Measurements from ENCODE around the gene LARP1B. TPM values are rescaled to one million over a fixed set of nuclear protein-coding genes. Genes with fewer than 3 reads are reported as not detected.
"Not testable (repeated sequence)": the region's sequence is repeated elsewhere in the genome, so short reads cannot be mapped to it uniquely, and the experiment has no call there.

The LARP1B gene
- total and polyA plus RNA-seq, 11 donors: 12.8 to 31.3 (median 18.0) TPM

GRCh38 chr4:128244379-128244778, 183.3 kb downstream of the LARP1B start:
- intact Hi-C loops (cut with DNase I): no loop called here
- no peak overlapping the region for H3K4me3 ChIP-seq
- no peak for DNase-seq
- no peaks in the 10 kb centered on the region for H3K27me3 ChIP-seq
- no peak overlapping the region for H3K27ac ChIP-seq
- no peak for ATAC-seq
- H3K9me3 ChIP-seq: peaks cover 0 to 16% (median 2%) of the 10 kb centered on the region in 12 donors
- H3K36me3 ChIP-seq: no peaks in the 10 kb centered on the region
- H3K4me1 ChIP-seq: no peaks in the 10 kb centered on the region
- WGBS, 4 donors: 86 to 94% (median 91%) methylated on average over 2 of the region's 2 CpGs
- TF ChIP-seq CTCF (IDR thresholded peaks at IDR 0.05) (no peak), POLR2A (IDR thresholded peaks at IDR 0.05) (no peak)

- DNase-seq; H3K36me3 ChIP-seq; H3K27me3 ChIP-seq; H3K27ac ChIP-seq; ATAC-seq; H3K4me1 ChIP-seq; intact Hi-C loops (cut with DNase I); H3K4me3 ChIP-seq: not testable (repeated sequence)
- 86 to 89% (median 87%) methylated on average over 5 of the region's 5 CpGs for WGBS, 4 donors
- H3K9me3 ChIP-seq: peaks cover 0 to 24% (median 5%) of the 10 kb centered on the region in 12 donors
These were observed 184.3 kb downstream of the LARP1B start for GRCh38 chr4:128245391-128245790.

GRCh38 chr4:128247906-128248305, 186.8 kb downstream of the LARP1B start:
- Histone ChIP-seq H3K4me1 (no peaks in the 10 kb centered on the region), H3K36me3 (no peaks in the 10 kb centered on the region), H3K4me3 (no peak overlapping the region), H3K9me3 (peaks cover 0 to 28% (median 7%) of the 10 kb centered on the region in 12 donors), H3K27ac (no peak overlapping the region), H3K27me3 (no peaks in the 10 kb centered on the region)
- 92 to 95% (median 94%) methylated on average over 1 of the region's 1 CpG for WGBS, 4 donors
- DNase-seq: no peak
- TF ChIP-seq CTCF (IDR thresholded peaks at IDR 0.05) (no peak), POLR2A (IDR thresholded peaks at IDR 0.05) (no peak)
- intact Hi-C loops (cut with DNase I): no loop called here
- no peak for ATAC-seq

GRCh38 chr4:128249787-128250668, 188.9 kb downstream of the LARP1B start:
- WGBS, 4 donors: 59 to 63% (median 63%) methylated on average over 4 of the region's 4 CpGs
- no peaks in the 10 kb centered on the region for H3K4me1 ChIP-seq
- H3K27me3 ChIP-seq: no peaks in the 10 kb centered on the region
- no peak for DNase-seq
- no peak for ATAC-seq
- no peak for TF ChIP-seq CTCF (IDR thresholded peaks at IDR 0.05)
- TF ChIP-seq POLR2A (IDR thresholded peaks at IDR 0.05): no peak
- H3K9me3 ChIP-seq: peaks cover 0 to 28% (median 7%) of the 10 kb centered on the region in 12 donors
- H3K27ac ChIP-seq: no peak overlapping the region
- intact Hi-C loops (cut with DNase I): no loop called here
- no peak overlapping the region for H3K4me3 ChIP-seq
- no peaks in the 10 kb centered on the region for H3K36me3 ChIP-seq

Data from heart left ventricle (tissue), 16 donors.